NCI-H748 (cell line): ENCODE results near the gene ZFP14.

Experiments used
- DNase-seq: peaks from one replicate; lab custom pipeline; 2025; ENCODE audit not compliant: unreplicated experiment; lab: John Stamatoyannopoulos, UW

Gene ZFP14

DNA sequence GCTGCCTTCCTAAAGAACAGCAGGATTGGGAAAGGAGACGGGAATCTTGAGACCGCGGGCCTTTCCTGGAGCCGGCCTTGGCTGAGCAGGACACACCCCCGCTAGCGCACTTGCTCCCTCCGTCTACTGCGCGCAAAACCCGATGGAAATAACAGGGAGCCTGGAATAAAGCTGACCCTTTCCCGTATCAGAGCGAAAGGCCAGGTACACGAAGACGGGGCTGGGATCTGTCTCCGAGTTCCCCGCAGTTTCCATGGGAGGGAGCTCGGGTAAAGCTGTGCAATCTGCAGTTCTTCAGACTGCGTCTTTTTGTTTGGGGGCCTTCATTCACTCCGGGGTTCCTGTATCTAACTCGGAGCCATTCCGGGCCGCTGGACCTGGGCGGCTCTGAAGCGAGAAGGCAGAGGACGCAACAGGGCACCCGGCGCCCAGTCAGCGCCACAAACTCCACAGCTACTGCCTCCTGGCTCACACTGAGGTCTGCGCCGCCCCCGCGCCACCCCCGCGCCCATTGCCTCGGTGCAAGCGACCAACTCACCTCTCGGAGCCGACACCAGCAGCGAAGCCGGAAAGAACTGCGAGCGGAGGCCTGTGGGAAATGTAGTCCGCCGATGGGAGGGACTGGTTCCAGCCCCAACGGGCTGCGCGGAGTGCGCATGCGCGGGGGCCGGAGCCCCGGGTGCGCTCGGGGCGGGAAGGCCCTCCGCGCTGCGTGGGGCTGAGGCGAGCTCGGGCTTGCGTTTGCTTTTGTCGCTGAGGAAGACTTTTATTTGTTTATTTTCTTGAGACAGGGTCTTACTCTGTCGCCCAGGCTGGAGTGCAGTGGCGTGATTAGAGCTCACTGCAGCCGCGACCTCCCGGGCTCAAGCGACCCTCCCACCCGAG lies at the start of gene ZFP14:
Gene ZFP14 (minus strand): TSS at position 577 of the 885 bp plus-strand sequence. CDS start 11,309 bp downstream, outside the sequence.
- peak; percentile 98 for DNase-seq

- DNase-seq = peak; percentile 33
These were observed 44.9 kb upstream of the ZFP14 start for GRCh38 chr19:36423925-36424324.

GRCh38 chr19:36421749-36422481 lies 42.9 kb upstream of the ZFP14 start:
- no peak for DNase-seq

GRCh38 chr19:36420961-36421748 lies 42.2 kb upstream of the ZFP14 start:
- no peak for DNase-seq

DNA sequence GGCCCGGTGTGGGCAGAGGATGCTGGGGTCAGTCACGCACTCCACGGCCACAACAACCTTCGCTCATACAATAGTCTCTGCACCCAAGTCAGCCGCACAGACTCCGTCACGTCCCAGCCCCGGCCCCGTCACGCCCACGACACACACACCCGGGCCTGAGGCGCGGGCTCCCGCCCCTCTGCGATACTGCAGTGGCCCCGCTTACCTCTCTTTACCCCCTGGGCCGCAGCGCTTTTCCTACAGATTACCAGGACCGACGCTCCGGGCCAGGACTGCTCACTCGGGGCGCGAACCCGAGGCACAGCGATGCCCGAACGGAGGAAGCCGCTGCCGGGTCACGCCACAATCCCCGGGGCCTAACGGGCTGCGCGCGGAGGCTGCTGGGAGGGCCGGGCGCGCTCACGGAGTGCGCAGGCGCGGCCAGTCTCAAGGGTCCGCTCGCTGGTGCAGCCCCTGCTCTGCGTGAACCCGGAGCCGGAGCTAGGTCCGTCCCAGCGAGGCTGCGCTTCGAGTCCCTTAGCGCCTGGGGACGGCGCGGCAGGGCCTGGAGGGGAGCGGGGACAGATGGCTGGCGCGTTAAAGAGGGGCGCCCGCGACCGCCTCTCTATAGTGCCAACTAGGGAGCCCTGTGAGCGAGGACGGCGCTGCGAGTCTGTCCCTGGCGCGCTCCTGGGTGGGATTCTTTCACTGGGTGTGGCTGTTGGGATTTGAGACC lies 39.4 kb upstream of the ZFP14 start, which contains the start of gene ZFP82:
Gene ZFP82 (minus strand): TSS at position 358 of the 715 bp plus-strand sequence. CDS start 8,855 bp downstream, outside the sequence.
- peak; percentile 91 for DNase-seq

DNA sequence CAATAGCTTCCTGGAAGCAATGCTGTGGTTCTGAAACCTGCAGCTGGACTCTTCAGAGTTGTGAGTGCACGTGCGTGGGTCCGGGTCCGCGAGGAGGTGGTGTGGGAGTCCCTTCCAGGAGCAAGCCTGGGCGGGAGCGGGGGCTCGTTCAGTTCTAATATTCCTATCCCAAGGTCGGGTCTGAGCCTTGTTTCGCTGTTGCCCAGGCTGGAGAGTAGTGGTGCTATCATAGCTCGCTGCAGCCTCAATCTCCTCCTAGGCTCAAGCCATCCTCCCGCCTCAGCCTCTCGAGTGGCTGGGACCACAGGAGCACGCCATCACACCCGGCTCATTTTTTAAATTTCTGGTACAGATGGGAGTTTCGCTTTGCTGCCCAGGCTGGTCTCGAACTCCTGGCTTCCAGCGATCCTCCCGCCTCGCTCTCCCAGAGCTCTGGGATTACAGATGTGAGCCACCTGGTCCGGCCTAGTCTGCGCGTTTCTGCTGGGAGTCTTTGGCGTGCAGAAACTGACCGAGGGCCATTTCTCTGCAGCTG lies 38.8 kb upstream of the ZFP14 start:
- peak; percentile 39 for DNase-seq

DNA sequence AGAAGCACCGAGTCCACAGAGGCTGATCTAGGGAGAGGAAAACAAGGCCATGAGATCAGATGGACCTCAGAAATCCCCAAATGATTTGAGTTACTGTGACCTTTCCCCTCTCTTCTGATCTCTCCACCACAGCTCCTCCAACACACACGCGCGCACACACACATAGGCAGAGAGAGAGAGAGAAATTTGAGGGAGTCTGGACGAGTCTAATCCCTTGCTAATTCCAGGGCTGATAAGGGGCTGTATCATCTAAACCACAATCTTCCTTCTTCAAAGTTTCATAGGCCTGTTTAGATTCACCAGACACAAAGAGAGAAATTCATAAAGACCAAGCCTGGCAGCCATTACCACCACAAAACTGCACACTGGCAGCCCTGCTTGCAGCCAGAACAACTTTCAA lies 30.8 kb upstream of the ZFP14 start:
- no peak for DNase-seq

GRCh38 chr19:36408101-36408500 lies 29.1 kb upstream of the ZFP14 start:
- DNase-seq = no peak

DNA sequence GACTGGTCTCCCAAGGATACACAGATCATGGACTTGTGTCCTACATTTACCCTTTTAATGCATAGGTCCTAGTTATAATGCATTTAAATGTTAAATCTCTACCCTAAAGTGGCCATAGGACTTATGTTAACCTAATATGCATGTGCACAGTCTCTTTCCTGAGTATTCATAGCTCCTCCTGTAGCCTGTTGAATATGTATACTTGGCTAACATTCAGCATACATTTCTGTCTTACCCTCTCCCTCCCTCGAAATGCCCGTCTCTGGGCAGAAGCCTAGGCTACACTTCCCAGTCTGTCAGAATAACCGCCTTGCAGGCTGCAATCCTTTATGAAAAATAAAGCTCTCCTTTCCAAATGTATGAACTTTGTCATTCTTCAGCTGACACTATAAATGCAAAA lies 25.5 kb upstream of the ZFP14 start:
- no peak for DNase-seq

GRCh38 chr19:36401475-36401874 lies 22.5 kb upstream of the ZFP14 start:
- no peak for DNase-seq

GRCh38 chr19:36398571-36398970 lies 19.6 kb upstream of the ZFP14 start:
- no peak for DNase-seq

GRCh38 chr19:36392916-36393673 lies 14.1 kb upstream of the ZFP14 start:
- DNase-seq = no peak

DNA sequence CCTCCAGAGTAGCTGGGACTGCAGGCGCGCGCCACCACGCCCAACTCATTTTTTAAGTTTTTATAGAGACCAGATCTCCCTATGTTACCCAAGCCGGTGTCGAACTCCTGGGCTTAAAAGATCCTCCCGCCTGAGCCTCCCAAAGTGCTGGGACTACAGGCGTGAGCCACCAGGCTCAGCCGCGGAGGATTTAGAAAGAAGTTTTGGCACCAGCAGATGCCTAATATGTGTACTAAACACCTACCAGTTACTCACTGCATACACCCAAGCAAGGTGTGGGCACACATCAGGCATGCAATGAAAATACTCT lies 464 bp upstream of the ZFP14 start:
- DNase-seq = no peak

DNA sequence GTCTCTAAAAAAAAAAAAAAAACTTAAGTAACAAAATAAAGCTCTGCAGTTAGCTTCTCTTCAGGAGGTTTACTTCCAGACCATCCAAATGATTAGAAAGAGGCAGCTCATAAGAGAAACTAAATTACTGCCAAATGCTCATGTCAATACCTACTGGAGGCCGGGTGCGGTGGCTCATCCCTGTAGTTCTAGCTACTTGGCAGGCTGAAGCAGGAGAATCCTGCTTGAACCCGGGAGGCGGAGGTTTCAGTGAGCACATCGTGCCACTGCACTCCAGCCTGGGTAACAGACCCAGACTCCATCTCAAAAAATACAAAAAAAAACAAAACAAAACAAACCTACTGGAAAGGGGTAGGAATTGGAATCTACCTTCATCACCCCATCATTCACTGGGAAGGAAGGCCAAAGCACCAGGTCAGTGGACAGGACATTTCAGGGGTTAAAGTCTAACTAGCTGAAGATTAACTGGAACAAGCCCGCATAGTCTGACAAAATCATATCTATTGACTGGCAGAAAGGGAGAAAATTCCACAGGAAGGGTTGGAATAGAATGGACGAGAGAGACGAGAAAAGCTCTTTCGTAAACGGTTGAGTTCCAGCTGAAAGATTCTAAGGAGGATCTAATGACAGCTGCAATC lies 1.3 kb downstream of the ZFP14 start:
- DNase-seq = no peak

DNA sequence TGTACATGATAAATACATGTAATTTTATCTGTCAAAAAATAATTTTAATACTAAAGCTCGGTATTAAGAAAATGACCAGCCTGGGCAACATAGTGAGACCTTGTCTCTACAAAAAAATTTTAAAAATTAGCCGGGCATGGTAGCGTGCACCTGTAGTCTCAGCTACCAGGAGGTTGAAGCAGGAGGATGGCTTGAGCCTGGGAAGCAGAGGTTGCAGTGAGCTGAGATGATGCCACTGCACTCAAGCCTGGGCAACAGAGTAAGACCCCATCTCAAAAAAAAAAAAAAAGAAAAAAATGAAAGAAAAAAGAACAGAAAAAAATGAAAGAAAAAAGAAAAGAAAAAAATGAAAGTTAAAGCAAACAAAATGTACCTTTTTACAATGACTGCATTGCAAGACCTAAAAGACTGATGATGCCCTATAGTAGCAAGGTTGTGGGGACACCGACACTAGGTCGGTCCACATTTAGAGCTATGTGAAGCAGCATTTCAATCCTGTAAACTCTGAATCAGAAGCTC lies 5.3 kb downstream of the ZFP14 start:
- no peak for DNase-seq

GRCh38 chr19:36371886-36372285 lies 7.1 kb downstream of the ZFP14 start:
- no peak for DNase-seq

DNA sequence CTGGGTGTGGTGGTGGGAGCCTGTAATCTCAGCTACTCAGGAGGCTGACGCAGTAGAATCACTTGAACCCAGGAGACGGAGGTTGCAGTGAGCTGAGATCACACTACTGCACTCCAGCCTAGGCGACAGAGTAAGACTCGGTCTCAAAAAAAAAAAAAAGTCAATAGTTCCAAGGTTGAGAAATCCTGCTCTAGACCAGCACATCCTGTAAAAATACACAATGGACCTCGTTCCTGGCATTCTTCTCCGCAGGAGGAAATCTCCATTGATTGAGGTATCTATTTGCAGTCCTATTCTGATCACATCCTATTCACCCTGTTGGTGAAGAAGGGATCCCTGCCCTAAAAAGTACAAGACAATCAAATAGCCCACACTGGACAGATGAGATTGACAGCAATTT lies 15.2 kb downstream of the ZFP14 start:
- no peak for DNase-seq

DNA sequence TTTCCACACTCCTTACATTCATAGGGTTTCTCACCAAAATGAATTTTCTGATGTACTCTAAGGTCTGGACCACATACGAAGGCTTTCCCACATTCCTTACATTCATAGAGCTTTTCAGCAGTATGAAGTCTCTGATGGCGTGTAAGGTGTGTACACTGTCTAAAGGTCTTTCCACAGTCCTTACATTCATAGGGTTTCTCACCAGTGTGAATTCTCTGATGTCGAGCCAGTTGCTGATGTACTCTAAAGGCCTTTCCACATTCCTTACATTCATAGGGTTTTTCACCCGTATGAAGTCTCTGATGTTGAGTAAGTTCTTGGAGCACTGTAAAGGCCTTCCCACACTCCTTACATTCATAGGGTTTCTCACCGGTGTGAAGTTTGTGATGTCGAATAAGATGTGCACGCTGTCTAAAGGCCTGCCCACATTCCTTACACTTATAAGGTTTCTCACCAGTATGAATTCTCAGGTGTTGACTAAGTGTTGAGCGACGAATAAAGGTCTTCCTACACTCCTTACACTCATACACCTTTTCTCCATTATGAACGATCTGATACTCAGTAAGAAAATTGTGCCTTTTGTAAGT lies 38.1 kb downstream of the ZFP14 start:
- no peak for DNase-seq
